Panc1 (cell line): ENCODE data around the gene SYNDIG1L.

Experiments used
- POLR2AphosphoS5 ChIP-seq: IDR thresholded peaks from 2 replicates; pipeline ENCODE4 v1.6.1; 2012; ENCODE audit warnings: mild to moderate bottlenecking, low read depth, low read length, moderate library complexity
- SIN3A ChIP-seq: IDR thresholded peaks from 2 replicates; pipeline ENCODE4 v1.6.1; 2012; ENCODE audit warnings: low read depth, mild to moderate bottlenecking, low read length, moderate library complexity, borderline replicate concordance; ENCODE audit not compliant: insufficient read depth
- TCF7L2 ChIP-seq: IDR thresholded peaks from 2 replicates; pipeline ENCODE4 v1.6.1; 2011; ENCODE audit warnings: mild to moderate bottlenecking, low read depth, low read length, inconsistent platforms
- TF ChIP-seq, protein P1 (sequence below): fragments of 450-650 bp; IDR thresholded peaks from 2 replicates; pipeline ENCODE4 v1.5.1; 2017; ENCODE audit warnings: mild to moderate bottlenecking

DNA sequence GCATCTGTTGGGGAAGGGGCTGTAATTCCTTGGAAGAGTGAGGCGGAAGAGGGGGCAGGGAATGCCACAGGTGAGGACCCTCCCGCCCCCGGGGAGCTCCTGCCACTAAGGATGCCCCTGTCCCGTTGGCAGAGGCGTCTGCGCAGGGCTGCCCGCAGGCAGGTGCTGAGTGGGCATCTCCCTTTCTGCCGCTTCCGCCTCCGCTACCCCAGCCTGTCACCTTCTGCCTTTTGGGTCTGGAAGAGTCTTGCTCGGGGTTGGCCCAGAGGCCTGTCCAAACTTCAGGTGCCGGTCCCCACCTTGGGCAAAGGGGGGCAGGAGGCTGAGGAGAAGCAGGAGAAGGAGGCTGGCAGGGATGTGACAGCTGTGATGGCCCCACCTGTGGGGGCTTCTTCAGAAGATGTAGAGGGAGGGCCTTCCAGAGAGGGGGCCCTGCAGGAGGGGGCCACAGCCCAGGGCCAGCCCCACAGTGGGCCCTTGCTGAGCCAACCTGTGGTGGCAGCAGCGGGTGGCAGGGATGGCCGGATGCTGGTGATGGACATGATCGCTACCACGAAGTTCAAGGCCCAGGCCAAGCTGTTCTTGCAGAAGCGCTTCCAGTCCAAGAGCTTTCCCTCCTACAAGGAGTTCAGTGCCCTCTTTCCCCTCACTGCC, 67.7 kb downstream of the SYNDIG1L start:
- TF ChIP-seq, protein P1, sequence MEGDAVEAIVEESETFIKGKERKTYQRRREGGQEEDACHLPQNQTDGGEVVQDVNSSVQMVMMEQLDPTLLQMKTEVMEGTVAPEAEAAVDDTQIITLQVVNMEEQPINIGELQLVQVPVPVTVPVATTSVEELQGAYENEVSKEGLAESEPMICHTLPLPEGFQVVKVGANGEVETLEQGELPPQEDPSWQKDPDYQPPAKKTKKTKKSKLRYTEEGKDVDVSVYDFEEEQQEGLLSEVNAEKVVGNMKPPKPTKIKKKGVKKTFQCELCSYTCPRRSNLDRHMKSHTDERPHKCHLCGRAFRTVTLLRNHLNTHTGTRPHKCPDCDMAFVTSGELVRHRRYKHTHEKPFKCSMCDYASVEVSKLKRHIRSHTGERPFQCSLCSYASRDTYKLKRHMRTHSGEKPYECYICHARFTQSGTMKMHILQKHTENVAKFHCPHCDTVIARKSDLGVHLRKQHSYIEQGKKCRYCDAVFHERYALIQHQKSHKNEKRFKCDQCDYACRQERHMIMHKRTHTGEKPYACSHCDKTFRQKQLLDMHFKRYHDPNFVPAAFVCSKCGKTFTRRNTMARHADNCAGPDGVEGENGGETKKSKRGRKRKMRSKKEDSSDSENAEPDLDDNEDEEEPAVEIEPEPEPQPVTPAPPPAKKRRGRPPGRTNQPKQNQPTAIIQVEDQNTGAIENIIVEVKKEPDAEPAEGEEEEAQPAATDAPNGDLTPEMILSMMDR = no peak
- TF ChIP-seq SIN3A (no peak), POLR2AphosphoS5 (no peak), TCF7L2 (no peak)
